ENCODE data around the gene CSAG3.
"Not testable (repeated sequence)": the region's sequence is repeated elsewhere in the genome, so short reads cannot be mapped to it uniquely, and the experiment has no call there.

- TF ChIP-seq ZNF384 (IDR thresholded peaks at IDR 0.05); TARDBP (IDR thresholded peaks at IDR 0.05); FOXM1 (IDR thresholded peaks at IDR 0.05; ENCODE audit: borderline replicate concordance); PKNOX1 (IDR thresholded peaks at IDR 0.05); LEF1 (IDR thresholded peaks at IDR 0.05; ENCODE audit: borderline replicate concordance); SUZ12 (IDR thresholded peaks at IDR 0.05); NFRKB (IDR thresholded peaks at IDR 0.05); FOXA1 (IDR thresholded peaks at IDR 0.05); SP1 (IDR thresholded peaks at IDR 0.05); HDGF (IDR thresholded peaks at IDR 0.05; ENCODE audit: borderline replicate concordance); CTBP1 (IDR thresholded peaks at IDR 0.05; ENCODE audit: borderline replicate concordance); L3MBTL2 (conservative IDR thresholded peaks at IDR 0.05); BHLHE40 (IDR thresholded peaks at IDR 0.05; ENCODE audit: borderline replicate concordance); FOXK2 (IDR thresholded peaks at IDR 0.05): not testable (repeated sequence)
Observed at GRCh38 chrX:152736528-152736927, 22.5 kb upstream of the CSAG3 start.

All from HEK293T (cell line).